Stimulated activated CD4-positive, alpha-beta T cell treated with anti-CD3 and anti-CD28 coated beads, Interleukin-1b, Interleukin-23, amount 100 ng/mL, for 24 hours (primary cell): Measurements from ENCODE around the gene C2orf76.
"Not testable (repeated sequence)": the region's sequence is repeated elsewhere in the genome, so short reads cannot be mapped to it uniquely, and the experiment has no call there.

ENCODE experiments used
- DNase-seq, 4 experiments: peaks; one replicate each; pipeline ENCODE4 v3.0.0-alpha.2; 2020; ENCODE audit warnings: low read depth in 4 of 4, low spot score in 1 of 4

C2orf76 gene

GRCh38 chr2:119366649-119367471, at the start of gene C2orf76, which contains the start of gene DBI:
TSS of gene C2orf76 (minus strand) at chr2:119366834. CDS start at chr2:119339959, 26,875 bp downstream.
TSS of gene DBI (plus strand) at chr2:119366977. CDS start at chr2:119367052, 75 bp downstream.
- DNase-seq: peak; percentile 72 to 89 (median 86)

- no peak for DNase-seq
These were observed 49.0 kb upstream of the C2orf76 start for GRCh38 chr2:119415630-119416029.

- no peak for DNase-seq
These were observed 48.3 kb upstream of the C2orf76 start for GRCh38 chr2:119414894-119415293.

- no peak for DNase-seq
These were observed 42.9 kb upstream of the C2orf76 start for GRCh38 chr2:119409506-119409905.

- no peak for DNase-seq
These were observed 41.6 kb upstream of the C2orf76 start for GRCh38 chr2:119408221-119408619.

GRCh38 chr2:119407430-119408220, 41.0 kb upstream of the C2orf76 start:
- DNase-seq: peak in 1 of 4 experiments; percentile 8

GRCh38 chr2:119405151-119405550, 38.5 kb upstream of the C2orf76 start:
- DNase-seq: no peak

GRCh38 chr2:119403618-119404017, 37.0 kb upstream of the C2orf76 start:
- DNase-seq: not testable (repeated sequence)

- DNase-seq: no peak
These were observed 36.3 kb upstream of the C2orf76 start for GRCh38 chr2:119402645-119403560.

- DNase-seq: no peak
These were observed 35.5 kb upstream of the C2orf76 start for GRCh38 chr2:119402106-119402505.

- no peak for DNase-seq
These were observed 30.6 kb upstream of the C2orf76 start for GRCh38 chr2:119397196-119397595.

- no peak for DNase-seq
These were observed 27.5 kb upstream of the C2orf76 start for GRCh38 chr2:119393971-119394748.

- DNase-seq: no peak
These were observed 23.1 kb upstream of the C2orf76 start for GRCh38 chr2:119389615-119390306.

GRCh38 chr2:119387381-119388129, 20.9 kb upstream of the C2orf76 start:
- DNase-seq: no peak

- no peak for DNase-seq
These were observed 18.8 kb upstream of the C2orf76 start for GRCh38 chr2:119385466-119385865.

- DNase-seq: no peak
These were observed 18.3 kb upstream of the C2orf76 start for GRCh38 chr2:119384971-119385370.

- DNase-seq: no peak
These were observed 16.9 kb upstream of the C2orf76 start for GRCh38 chr2:119383410-119384140.

GRCh38 chr2:119378566-119378965, 11.9 kb upstream of the C2orf76 start:
- DNase-seq: no peak
